ENCODE measurements around the gene TBC1D16. TPM values are rescaled to one million over a fixed set of nuclear protein-coding genes. Genes with fewer than 3 reads are reported as not detected.
"Not testable (repeated sequence)": the region's sequence is repeated elsewhere in the genome, so short reads cannot be mapped to it uniquely, and the experiment has no call there.

Gene TBC1D16
- total RNA-seq, 8 experiments from 2014 or later: 12.9 to 50.5 (median 33.4) TPM

GRCh38 chr17:79960788-79961522, 74.7 kb downstream of the TBC1D16 start:
- 45 to 97% (median 78%) methylated on average over 5 to 9 of the region's 9 CpGs; no CpG with 5 or more reads in 1 of the 10 experiments for WGBS, 10 experiments
- ATAC-seq (replicated peaks in 6 of 8): peak in 3 of 8 experiments; percentile 28 to 85 (median 29)
- Histone ChIP-seq H3K4me3 (no peak overlapping the region), H3K27ac (no peak overlapping the region), H3K4me1 (replicated peaks in 1 of 2) (peaks cover 0 to 6% of the 10 kb centered on the region in 2 donors)
- in situ Hi-C loops (cut with MboI; ENCODE audit: low pct_unique_long_range_greater_than_20kb in 2 of 9, low sequenced_read_pairs in 9 of 9, unreplicated experiment in 9 of 9): no loop called here

- no peak overlapping the region for H3K4me3 ChIP-seq
- in situ Hi-C loops (cut with MboI; ENCODE audit: low pct_unique_long_range_greater_than_20kb in 2 of 9, low sequenced_read_pairs in 9 of 9, unreplicated experiment in 9 of 9): no loop called here
- no peak for ATAC-seq (replicated peaks in 6 of 8)
- no peak overlapping the region for H3K27ac ChIP-seq
- 68 to 100% (median 94%) methylated on average over 2 to 4 of the region's 4 CpGs for WGBS, 10 experiments
- peaks cover under 1 to 10% of the 10 kb centered on the region in 2 donors for H3K4me1 ChIP-seq (replicated peaks in 1 of 2)
Observed at GRCh38 chr17:79959042-79959441, 76.6 kb downstream of the TBC1D16 start.

- in situ Hi-C loops (cut with MboI; ENCODE audit: low pct_unique_long_range_greater_than_20kb in 2 of 9, low sequenced_read_pairs in 9 of 9, unreplicated experiment in 9 of 9): no loop called here
- Histone ChIP-seq H3K4me3 (no peak overlapping the region), H3K27ac (no peak overlapping the region), H3K4me1 (replicated peaks in 1 of 2) (peaks cover 22 to 29% of the 10 kb centered on the region in 2 donors)
- peak in 3 of 8 experiments; percentile 25 to 64 (median 64) for ATAC-seq (replicated peaks in 6 of 8)
- 72 to 93% (median 79%) methylated on average over 2 to 3 of the region's 6 CpGs; no CpG with 5 or more reads in 6 of the 10 experiments for WGBS, 10 experiments
Observed at GRCh38 chr17:79956853-79957252, 78.8 kb downstream of the TBC1D16 start.

- WGBS, 10 experiments: 80 to 100% (median 92%) methylated on average over 1 to 8 of the region's 8 CpGs; no CpG with 5 or more reads in 4 of the 10 experiments
- H3K4me1 ChIP-seq (replicated peaks in 1 of 2): peaks cover 27 to 34% of the 10 kb centered on the region in 2 donors
- in situ Hi-C loops (cut with MboI; ENCODE audit: low pct_unique_long_range_greater_than_20kb in 2 of 9, low sequenced_read_pairs in 9 of 9, unreplicated experiment in 9 of 9); ATAC-seq (replicated peaks in 6 of 8); H3K27ac ChIP-seq; H3K4me3 ChIP-seq: not testable (repeated sequence)
Observed at GRCh38 chr17:79956441-79956735, 79.3 kb downstream of the TBC1D16 start.

- Histone ChIP-seq H3K4me1 (replicated peaks in 1 of 2) (peaks cover 32 to 39% of the 10 kb centered on the region in 2 donors), H3K4me3 (no peak overlapping the region), H3K27ac (no peak overlapping the region)
- in situ Hi-C loops (cut with MboI; ENCODE audit: low pct_unique_long_range_greater_than_20kb in 2 of 9, low sequenced_read_pairs in 9 of 9, unreplicated experiment in 9 of 9): no loop called here
- no peak for ATAC-seq (replicated peaks in 6 of 8)
- 60 to 100% (median 92%) methylated on average over 1 to 10 of the region's 13 CpGs; no CpG with 5 or more reads in 2 of the 10 experiments for WGBS, 10 experiments
Observed at GRCh38 chr17:79955691-79956440, 79.8 kb downstream of the TBC1D16 start.

- no peak for ATAC-seq (replicated peaks in 6 of 8)
- Histone ChIP-seq H3K27ac (no peak overlapping the region), H3K4me3 (no peak overlapping the region), H3K4me1 (replicated peaks in 1 of 2) (peaks cover 39 to 46% of the 10 kb centered on the region in 2 donors)
- WGBS, 10 experiments: 48 to 100% (median 90%) methylated on average over 3 to 8 of the region's 10 CpGs
- in situ Hi-C loops (cut with MboI; ENCODE audit: low pct_unique_long_range_greater_than_20kb in 2 of 9, low sequenced_read_pairs in 9 of 9, unreplicated experiment in 9 of 9): no loop called here
Observed at GRCh38 chr17:79955167-79955549, 80.5 kb downstream of the TBC1D16 start.

GRCh38 chr17:79954281-79955166, 81.1 kb downstream of the TBC1D16 start:
- no peak for ATAC-seq (replicated peaks in 6 of 8)
- 79 to 100% (median 83%) methylated on average over 1 to 9 of the region's 25 CpGs; no CpG with 5 or more reads in 5 of the 10 experiments for WGBS, 10 experiments
- Histone ChIP-seq H3K4me3 (no peak overlapping the region), H3K4me1 (replicated peaks in 1 of 2) (peaks cover 45 to 52% of the 10 kb centered on the region in 2 donors), H3K27ac (no peak overlapping the region)
- in situ Hi-C loops (cut with MboI; ENCODE audit: low pct_unique_long_range_greater_than_20kb in 2 of 9, low sequenced_read_pairs in 9 of 9, unreplicated experiment in 9 of 9): no loop called here

GRCh38 chr17:79953335-79953734, 82.3 kb downstream of the TBC1D16 start:
- no peak overlapping the region for H3K4me3 ChIP-seq
- in situ Hi-C loops (cut with MboI; ENCODE audit: low pct_unique_long_range_greater_than_20kb in 2 of 9, low sequenced_read_pairs in 9 of 9, unreplicated experiment in 9 of 9): no loop called here
- no peak for ATAC-seq (replicated peaks in 6 of 8)
- peaks cover 57 to 60% of the 10 kb centered on the region in 2 donors for H3K4me1 ChIP-seq (replicated peaks in 1 of 2)
- H3K27ac ChIP-seq: peak overlapping the region in 1 of 2 donors; percentile 92

GRCh38 chr17:79952901-79953300, 82.8 kb downstream of the TBC1D16 start:
- peak overlapping the region; percentile 89 to 92 for H3K27ac ChIP-seq
- peaks cover 60 to 61% of the 10 kb centered on the region in 2 donors for H3K4me1 ChIP-seq (replicated peaks in 1 of 2)
- no peak for ATAC-seq (replicated peaks in 6 of 8)
- 29 to 91% (median 80%) methylated on average over 1 to 6 of the region's 8 CpGs; no CpG with 5 or more reads in 3 of the 10 experiments for WGBS, 10 experiments
- in situ Hi-C loops (cut with MboI; ENCODE audit: low pct_unique_long_range_greater_than_20kb in 2 of 9, low sequenced_read_pairs in 9 of 9, unreplicated experiment in 9 of 9): no loop called here
- peak overlapping the region in 2 of 5 donors; percentile 8 to 22 for H3K4me3 ChIP-seq

- WGBS, 10 experiments: 0 to 87% (median 33%) methylated on average over 1 to 8 of the region's 36 CpGs; no CpG with 5 or more reads in 3 of the 10 experiments
- peak overlapping the region in 3 of 5 donors; percentile 6 to 22 (median 8) for H3K4me3 ChIP-seq
- ATAC-seq (replicated peaks in 6 of 8): peak in 1 of 8 experiments; percentile 25
- peaks cover 59 to 61% of the 10 kb centered on the region in 2 donors for H3K4me1 ChIP-seq (replicated peaks in 1 of 2)
- in situ Hi-C loops (cut with MboI; ENCODE audit: low pct_unique_long_range_greater_than_20kb in 2 of 9, low sequenced_read_pairs in 9 of 9, unreplicated experiment in 9 of 9): no loop called here
- H3K27ac ChIP-seq: peak overlapping the region; percentile 89 to 92
Observed at GRCh38 chr17:79952265-79952877, 83.3 kb downstream of the TBC1D16 start.

GRCh38 chr17:79951361-79952264, 84.1 kb downstream of the TBC1D16 start:
- whole genome bisulfite sequencing, 10 experiments: 0 to 65% (median 5%) methylated on average over 1 to 16 of the region's 31 CpGs; no CpG with 5 or more reads in 2 of the 10 experiments
- Histone ChIP-seq H3K27ac (peak overlapping the region; percentile 89 to 92), H3K4me3 (peak overlapping the region; percentile 1 to 22 (median 6))

More at GRCh38 chr17:79951361-79952264, 84.1 kb downstream of the TBC1D16 start:
- in situ Hi-C loops (cut with MboI; ENCODE audit: low pct_unique_long_range_greater_than_20kb in 2 of 9, low sequenced_read_pairs in 9 of 9, unreplicated experiment in 9 of 9): no loop called here
- peaks cover 54 to 61% of the 10 kb centered on the region in 2 donors for H3K4me1 ChIP-seq (replicated peaks in 1 of 2)
- peak; percentile 74 to 94 (median 80) for ATAC-seq (replicated peaks in 6 of 8)
